AML-193 (cell line): ENCODE results near the gene SORCS2.

Experiments
- DNase-seq, 2 experiments: peaks; one replicate each; lab custom pipeline; 2025; lab: John Stamatoyannopoulos, UW

The SORCS2 gene

DNA sequence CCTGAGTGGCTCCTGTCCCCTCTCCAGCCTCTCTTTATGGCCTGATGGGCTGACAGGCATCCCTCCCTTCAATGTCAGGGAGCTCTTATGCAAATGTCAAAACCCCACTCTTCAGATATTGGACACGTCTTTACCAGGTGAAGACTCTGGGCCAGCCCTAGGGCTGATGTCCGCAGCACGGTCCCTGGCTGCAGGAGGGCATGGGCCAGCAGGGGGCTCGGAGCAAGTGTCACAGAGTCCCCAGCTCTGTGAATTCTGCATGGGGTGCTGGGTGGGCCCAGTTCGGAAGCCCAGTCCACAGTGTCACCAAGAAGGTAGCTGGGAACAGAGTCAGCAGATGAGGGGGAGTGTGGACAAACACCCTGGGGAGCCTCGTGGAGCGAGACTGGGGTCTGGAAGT is 282.0 kb downstream of the SORCS2 start:
- no peak for DNase-seq

DNA sequence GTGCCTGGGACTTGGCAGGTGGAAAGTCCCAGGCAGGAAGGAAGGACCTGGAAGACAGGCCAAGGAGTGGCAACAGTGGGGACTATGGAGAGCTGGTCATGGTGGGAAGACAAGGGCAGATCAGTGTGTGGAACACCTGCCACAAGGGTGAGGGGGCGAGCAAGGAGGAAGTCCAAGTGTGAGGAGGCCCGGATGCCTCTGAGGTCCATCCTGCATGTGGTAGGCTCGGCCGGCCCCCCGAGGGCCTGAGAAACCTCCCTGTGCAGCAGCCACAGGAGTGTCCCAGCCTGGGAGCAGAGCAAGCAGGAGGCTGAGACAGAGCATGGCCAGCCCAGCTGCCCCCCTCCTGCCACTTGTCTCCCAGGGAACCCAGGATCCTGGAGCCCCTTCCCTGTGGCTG is 282.9 kb downstream of the SORCS2 start:
- DNase-seq = no peak

DNA sequence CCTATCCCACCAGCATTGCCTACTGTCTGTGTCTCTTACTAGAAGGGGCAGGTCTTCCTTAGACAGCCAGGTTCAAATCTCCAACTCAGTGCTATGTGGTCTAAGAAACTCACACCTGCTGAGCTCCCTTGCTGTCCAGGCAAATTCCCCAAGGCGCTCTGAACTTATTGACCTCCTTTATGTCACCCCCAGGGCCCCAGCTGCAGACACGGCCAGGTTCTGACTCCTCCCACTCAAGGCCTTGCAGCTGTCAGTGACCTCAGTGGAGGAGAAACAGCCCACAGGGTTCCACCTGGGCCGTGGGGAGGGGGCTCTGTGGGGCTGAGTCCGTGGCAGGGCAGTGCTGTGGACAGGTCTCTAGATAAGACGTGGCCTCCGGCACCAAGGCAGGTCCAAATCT is 284.5 kb downstream of the SORCS2 start:
- no peak for DNase-seq

DNA sequence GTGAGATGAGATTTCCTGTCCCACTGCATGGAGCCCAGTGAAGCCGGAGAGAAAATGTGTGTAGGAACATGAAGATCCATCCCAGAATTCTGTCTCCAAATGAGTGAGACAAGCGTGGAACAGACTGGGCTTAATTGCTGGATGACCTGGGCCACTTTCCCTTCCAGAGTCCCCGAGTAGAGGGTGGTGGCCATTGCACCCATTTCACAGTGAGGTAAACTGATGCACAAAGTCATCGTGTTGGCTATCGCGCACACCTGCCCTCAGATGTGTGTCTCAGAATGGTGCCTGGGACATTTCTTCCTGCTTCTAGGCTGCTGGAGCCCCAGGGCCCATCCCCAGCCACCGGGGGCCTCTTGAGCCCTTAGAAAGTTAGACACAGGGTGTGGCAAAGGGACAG is 285.4 kb downstream of the SORCS2 start:
- no peak for DNase-seq

DNA sequence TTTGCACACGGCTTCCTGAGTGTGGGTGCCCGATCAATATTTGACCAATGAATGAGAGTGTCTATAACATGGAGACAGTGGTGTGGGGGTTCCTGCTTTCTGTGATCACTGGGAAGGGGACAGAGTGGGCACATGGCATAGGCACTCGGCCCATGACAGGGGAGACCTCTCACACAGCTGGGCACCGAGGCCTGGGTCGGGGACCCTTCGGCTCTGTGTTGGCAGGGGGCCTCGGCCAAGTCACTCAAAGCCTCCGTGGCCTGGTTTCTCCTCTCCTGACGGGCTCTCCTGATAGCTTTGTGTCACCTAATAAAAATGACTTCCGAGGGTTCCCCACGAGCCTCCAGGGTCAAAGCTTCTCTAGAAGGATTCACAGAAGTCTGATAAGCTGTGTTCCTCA is 286.3 kb downstream of the SORCS2 start:
- DNase-seq = no peak

DNA sequence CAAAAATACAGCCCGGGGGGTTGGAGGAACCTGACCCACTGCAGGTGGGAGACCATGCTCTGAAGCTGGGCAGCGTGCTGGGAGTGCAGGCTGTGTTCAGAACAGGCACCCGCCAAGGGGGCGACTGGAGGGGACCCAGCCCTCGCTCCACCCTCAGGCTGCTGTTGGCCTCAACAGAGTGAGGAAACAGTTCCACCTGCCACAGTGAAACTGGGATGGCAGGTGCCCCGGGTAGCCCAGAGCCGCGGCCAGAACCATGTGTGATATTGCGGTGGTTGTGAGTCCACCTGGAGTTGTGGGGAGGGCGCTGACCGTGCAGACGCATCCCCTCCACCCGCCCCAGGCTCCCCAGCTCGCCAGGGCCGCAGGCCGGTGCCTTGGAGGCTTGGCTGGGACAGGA is 288.1 kb downstream of the SORCS2 start:
- DNase-seq = no peak

DNA sequence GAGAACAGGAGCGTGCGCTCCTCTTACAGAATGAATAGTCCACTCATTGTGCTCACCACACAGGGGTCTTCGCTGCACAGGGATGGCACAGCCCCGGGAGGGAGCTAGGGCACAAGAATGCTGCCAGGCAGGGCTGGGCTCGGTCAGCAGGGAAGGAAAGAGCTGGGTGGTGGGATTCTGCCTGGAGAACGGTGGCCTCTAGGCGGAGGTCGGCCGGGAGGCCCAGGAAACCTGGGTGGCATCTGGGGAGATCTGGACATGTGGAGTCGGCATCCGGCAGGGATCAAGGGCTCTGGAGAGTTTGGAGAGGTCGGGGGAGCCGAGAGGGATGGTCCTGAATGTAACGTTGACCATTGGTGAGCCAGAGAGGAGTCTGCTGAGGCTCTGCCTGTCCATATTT is 288.9 kb downstream of the SORCS2 start:
- no peak for DNase-seq

DNA sequence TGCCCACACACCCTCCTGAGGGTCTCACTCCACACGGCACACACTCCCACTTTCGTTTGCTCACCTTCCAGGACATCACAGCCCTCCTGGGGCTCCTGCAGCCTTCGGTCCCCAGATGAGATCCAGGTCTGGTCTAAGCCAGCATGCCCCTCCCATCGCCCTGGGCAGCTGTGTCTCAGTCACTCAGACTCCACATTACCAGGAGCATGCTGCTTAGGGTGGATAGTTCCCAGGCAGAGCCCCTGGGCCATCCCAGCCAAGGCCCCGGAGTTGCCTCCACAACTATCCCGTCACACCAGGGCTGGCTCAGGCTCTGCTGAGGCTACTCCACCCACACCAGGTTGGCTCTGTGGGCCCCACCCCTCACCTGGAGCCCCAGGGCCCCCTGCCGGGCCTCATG is 292.8 kb downstream of the SORCS2 start:
- DNase-seq = no peak

DNA sequence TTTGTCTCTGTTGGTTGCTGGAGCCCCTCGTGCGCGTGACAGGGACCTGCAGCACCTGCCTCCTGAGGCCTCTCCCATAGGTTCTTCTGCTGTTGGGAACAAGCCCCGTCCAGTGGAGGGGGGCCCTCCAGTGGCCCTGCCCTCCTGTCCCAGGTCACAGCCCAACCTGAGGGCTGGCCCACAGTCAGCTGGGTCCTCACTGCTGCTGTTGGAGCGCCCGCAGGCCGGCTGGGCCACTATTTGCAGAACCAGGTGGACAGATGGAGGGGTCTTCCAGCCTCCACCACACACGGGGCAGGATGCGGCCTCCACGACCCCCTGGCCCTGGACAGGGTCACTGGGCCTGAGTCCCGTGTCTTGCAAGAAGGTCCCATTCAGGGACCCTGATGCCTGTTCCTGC is 293.8 kb downstream of the SORCS2 start:
- no peak for DNase-seq

DNA sequence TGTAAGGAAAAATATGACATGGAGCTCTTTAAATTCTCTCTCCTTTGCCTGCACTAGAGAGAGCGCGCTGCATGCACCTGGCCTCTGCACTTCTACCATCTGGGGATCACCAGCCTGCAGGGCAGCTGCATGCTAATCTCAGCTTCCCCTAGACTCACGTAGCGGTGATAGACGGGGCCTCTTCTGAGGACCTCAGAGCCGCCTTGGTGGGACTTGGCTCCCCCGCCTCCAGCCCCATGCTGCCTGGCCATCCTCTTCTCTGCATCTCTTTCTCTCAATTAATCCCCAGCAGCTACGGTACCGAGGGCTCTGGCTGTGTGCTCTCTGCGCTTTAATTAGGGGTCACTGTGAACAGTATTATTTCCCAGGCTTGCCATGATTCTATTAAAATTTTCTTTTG is 295.2 kb downstream of the SORCS2 start:
- DNase-seq = no peak

DNA sequence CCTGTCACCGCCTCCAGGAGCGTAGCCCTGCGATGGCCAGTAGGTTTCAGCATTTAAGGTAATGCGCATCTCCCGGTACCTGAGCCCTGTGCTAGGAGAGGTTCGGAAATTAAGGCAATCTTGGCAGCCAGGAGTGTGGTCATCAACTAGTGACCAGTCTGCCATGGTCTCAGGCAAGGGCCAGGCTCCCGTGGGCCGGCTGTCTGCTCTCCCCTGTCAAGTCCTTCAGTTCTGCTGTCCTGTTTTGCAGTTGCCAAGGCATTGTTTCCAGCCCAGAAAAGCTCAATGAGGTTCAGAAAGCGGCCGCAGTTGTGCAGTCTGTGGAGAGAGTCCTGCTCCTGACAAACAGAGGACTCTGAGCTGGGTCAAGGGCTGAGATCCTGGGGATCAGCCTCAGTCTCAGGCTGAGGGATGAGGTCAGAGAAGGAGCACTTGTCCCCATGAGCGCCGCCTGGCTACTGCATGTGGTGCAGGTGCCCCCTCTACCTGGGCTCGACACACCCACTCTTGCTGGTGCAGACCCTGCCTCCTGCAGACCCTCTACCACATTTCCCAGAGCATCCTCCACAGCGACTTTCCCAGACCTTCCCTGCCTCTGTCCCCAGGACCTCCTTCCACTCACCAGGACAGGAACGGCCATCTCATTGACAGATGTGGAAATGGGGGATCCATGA is 295.8 kb downstream of the SORCS2 start:
- DNase-seq = no peak

DNA sequence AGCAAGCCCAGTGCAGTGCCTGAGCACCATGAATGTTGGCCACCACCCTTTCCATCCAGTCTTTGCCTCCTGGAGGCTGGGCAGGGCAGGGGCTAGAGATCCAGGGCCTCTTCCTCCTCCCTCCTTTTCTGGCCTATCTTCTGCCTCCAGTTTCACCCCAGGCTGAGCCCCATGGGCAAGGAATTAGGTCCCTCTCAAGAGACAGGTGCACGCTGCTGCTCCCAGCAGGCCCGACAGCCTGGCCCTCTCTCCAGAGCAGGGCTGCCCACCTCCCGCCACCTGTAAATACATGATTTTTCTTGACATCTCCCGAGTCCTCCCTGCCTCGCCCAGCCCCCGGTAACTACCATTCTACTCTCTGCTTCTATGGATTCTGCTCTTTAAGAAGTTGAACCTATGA is 299.6 kb downstream of the SORCS2 start:
- DNase-seq = no peak

DNA sequence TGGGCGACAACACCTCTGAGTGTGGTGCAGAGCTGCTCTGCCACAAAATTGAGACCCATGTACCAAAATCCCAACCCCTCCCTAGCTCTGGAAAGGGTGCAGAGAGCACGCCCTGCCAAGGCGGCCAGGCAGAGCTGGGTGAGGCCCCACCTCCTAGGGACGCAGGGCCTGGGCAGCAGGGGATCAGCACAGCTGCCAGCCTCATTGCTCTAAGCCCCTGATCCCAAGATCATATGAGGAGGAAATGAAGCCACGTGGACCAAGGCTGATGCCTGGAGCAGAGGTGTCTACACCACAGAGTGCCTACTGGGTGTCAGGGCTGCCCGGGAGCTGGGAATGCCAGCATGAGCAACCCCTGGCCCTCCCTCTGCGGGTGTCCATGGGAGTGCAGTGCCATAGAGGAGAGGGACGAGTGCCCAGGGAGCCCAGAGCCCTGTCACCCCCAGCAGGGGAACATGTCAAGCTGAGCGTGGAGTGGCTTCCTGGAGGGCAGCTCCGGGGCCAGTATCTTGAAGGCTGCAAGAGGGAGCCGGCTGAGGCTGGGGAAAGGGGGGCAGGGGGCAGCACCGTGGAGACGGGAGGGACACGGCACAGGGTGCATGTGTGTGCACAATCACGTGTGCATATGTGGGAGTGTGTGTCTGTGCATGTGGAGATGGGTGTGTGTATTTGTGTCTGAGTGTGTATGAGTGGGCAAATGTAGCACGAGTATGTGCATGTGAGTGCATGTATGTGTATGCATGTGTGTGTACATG is 306.3 kb downstream of the SORCS2 start:
- DNase-seq = no peak

DNA sequence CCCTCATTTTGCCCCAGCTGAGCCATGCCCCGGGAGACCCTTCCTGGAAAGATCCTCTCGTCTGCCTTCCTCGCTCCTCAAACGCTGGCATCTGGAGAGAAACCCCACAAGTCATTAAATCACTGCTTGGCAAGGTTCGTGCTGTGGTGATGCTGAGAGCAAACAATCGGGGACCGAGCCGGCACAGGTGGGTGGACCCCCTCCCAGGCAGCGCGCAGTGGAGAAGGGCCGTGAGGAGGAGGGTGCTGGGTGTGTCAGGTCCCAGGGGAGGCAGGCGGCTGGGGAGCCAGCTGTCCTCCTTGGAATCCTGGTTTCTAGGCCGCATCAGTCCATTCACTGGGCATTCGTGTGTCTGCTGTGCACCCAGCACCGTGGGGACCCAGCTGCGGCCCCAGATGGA is 307.3 kb downstream of the SORCS2 start:
- DNase-seq = no peak

DNA sequence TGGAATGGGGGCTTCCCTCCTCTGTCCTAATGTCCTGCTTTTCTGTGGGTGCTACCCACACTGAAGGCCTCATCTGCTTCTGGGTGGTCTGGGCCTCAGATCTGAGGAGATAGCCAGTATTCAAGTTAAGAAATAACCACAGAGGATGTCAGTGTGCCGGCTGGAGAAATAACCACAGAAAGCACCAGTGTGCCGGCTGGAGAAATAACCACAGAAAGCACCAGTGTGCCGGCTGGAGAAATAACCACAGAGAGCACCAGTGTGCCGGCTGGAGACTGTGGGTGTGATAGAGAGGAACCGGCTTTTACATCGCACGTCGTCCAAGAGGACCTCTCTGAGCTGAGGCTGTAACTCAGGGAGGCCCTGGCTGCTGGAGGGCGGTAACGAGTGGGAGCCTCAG is 308.1 kb downstream of the SORCS2 start:
- DNase-seq = no peak

DNA sequence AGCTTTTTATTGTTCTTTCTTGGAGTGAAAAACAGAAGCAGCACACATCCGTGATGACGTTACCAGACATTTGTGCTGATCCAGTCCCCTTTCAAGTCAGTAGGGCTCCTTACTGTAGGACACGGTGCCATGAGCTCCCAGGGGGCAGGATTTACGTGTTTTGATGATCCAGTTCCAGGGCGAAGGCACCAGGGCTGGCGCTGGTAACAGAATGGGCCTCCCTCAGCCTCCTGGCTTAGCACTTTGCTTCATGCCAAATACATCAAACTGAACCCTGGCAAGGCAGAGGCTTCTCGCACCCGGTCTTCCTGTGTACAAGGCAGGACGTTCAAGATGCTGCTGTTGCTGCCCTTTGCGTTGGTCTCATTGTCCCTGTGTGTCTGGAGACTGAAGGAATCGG is 309.0 kb downstream of the SORCS2 start:
- no peak for DNase-seq

DNA sequence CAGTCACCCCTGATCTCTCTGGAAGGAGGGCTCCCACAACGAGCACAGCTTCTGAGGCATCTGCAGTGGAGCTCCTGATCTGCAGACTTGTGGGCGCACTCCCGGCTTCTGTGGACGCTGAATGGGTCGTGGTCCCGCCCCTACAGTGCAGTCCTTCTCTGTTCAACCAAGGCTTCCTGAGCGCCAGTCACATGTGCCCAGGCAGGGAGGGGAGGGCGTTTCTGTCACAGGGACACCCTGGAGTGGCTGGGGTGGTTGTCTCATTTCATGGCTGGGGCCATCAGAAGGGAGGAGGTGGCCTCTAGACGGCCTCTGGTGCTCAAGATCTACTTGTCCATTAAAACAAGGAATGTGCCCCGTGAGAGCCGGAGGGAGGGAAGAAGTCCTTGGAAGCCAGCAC is 309.5 kb downstream of the SORCS2 start:
- DNase-seq = no peak

DNA sequence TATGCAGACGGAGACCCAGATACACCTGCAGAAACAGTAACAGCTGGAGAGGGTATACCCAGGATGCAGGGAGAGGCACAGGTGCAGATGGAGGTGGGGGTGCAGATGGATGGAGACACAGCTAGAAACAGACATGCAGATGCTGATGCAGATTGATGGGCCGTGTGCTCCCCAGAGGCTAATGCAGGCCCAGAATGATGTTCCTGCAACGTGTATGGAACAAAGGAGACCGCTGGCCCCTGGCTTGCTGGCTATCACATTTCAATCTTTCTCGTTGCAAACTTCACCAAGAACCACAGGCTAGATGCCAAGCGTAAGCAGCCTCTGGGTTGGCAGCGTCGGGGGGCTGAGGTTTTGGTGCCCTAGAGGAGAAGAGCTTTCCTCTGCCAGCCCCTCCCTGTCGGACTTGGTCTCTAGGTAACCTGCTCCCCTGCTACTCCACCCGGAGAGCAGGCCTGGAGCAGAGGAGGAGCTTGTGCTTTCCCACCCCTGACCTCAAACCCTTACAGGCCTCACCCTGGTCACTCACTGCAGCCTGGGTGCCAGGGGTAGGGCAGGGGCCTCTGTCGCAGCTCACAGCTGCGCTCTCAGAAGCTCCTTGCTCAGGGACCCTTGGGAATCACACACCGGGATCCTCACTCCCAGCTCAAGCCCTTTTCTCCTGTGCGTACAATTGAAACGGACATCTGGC is 311.4 kb downstream of the SORCS2 start:
- no peak for DNase-seq

DNA sequence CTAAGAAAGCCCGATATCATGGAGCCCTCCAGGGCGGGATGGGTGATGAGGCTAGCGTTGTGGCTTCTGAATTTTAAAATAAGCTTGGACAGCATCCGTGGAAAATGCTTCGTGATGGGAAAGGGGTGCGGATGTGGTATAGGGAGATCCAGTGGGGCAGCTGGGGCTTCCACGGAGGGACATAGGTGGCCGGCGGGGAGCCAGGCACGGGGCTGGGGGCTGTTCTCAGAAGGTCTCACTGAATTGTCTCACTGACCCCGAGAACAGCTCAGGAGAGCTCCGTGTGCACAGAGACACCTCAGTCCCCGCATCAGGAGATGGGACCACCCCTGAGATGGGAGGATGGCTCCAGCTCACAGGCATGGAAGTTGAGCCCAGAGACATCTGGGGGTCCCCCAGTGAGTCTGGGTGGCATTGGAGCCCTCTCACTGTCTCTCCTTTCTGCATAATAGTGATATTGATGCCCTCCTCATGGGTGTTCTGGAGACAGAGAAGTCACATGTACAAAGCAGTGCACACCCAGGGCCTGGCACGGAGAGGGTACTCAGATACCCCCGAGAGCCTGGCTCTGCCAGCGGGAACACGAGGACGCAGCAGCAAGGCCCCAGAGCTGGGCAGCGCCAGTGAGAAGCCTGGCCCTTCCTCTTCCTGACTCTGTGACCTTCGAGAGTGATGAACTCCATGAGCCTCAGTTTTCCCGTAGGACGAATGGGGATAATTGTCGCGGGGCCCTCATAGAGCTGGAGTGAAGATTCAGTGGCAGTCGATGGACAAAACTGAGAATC is 313.0 kb downstream of the SORCS2 start:
- no peak for DNase-seq

DNA sequence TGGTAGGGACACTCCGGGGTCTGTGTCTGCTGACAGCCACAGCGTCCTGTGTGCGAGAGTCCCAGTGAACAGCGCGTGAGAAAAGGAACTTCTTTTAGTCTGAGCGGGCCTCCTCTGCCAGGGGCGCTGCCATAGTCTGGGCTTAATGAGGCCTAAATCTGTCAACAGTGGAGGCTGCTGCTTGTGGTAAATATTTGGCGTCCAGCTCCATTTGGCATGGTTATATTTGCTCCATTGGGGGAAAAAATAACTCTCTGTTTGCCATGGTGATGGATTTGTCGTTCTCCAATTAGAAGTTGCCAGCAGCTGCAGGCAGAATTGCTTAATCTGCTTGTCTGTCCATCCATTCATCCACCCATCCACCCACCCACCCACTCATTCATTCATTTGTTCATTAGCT is 313.8 kb downstream of the SORCS2 start:
- no peak for DNase-seq

DNA sequence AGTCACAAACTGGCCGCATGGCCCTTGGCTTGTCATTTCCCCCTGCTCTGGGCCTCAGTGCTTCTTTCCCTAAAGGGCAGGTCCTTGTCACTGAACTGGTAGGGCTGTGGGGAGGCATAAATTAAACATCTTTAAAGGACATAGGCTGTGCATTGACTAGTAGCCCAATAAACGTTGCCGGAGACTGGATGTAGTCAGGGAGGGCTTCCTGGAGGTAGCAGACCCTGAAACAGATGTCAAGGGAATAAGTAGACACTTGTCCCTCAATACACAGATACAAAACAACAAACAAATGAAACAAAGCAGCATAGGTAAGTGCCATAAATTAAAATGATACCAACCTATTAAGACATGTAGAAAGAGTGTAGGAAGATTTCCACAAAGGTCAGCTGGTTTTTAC is 314.2 kb downstream of the SORCS2 start:
- DNase-seq = no peak

DNA sequence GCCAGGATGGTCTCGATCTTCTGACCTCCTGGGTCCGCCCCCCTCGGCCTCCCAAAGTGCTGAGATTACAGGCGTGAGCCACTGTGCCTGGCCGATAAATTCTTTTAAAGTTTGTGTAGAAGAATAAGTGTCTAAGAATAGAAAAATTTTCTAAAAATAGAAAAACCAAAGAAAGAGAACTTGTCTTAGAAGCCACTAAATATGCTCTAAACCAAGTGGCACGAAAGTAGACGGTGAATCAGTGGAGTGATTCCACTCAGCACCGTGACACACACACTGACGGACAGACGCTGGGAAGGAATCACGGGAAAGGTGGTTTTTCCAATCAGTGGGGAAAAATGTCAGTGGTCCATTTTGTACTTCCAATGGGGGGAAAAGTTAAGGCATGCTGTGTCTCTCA is 315.0 kb downstream of the SORCS2 start:
- DNase-seq = no peak

DNA sequence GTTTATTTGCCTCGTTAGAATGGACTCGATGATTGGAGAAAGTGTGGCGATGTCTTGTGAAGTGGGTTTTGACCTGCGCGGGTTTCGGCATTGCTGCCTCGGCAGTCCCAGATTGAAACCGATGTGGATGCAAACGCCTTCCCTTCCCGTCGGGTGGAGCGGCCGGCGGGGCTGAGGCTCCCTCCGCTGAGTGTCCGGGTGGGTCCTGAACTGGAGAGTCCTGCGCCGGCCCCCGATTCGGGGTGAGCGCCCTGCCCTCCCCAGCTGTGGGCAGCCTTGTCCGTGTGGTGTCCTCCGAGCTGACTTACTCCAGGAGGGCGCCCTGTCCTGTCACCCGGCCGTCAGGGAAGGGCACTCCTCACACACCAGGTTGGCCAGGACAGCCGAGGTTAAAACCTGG is 317.7 kb downstream of the SORCS2 start:
- DNase-seq = no peak
